Lung microvascular endothelial cell (primary cell): ENCODE data around the gene MAPK8. TPM values are rescaled to one million over a fixed set of nuclear protein-coding genes. Genes with fewer than 3 reads are reported as not detected.
A peak's percentile ranks its signal among the peaks of the same experiment; 100 is the strongest.

ENCODE experiments used
- DNase-seq, 2 donors: peaks; one replicate each; pipeline versions ENCODE4 v3.0.0 to v3.0.0-alpha.2; 2010; ENCODE audit warnings: low read depth in 2 of 2
- total RNA-seq: library from RNA; depleted of rRNA; stranded (reverse); fragments of >200 nt; gene quantifications from 2 replicates; pipeline ENCODE4 v1.2.1, GENCODE V29; 2014

The MAPK8 gene
- total RNA-seq, 1 donor from 2014 or later = 37.3 TPM

DNA sequence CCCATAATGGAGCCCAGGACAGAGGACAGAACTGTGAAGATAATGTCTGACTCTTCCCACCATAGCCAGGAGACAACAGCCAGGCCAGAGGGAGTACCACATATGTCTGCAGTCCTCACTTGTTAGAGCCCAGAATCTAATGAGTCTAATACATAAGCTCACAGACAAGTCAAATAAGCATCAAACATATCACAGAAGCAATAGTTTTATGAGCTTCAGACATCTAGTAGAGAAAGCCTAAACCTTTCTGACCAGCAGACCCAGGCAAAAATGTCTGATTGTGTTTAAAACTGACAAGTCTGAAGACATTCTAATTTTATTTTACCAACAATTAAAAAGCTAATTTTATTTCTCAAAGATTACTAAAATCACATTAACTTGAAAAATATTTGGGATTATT is 75.5 kb downstream of the MAPK8 start:
- DNase-seq = no peak

DNA sequence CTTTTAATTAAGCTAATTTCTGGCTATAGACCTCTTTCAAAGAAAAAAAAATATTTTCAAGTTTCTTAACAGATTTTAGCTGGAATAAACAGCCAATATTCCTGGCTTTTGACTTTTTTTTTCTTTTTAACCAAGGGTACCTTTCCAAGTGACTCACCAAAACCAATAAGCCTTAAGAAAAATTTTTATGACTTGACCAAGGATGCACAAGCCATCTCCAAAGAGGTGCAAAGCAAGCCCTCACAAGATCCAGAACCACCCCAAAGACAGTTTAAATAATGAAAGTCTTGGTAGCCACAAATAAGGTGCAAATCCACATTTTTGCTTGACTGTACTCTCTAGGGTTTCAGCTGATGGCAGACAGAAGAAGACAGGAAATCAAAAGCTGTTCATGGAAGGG is 76.5 kb downstream of the MAPK8 start:
- no peak for DNase-seq

DNA sequence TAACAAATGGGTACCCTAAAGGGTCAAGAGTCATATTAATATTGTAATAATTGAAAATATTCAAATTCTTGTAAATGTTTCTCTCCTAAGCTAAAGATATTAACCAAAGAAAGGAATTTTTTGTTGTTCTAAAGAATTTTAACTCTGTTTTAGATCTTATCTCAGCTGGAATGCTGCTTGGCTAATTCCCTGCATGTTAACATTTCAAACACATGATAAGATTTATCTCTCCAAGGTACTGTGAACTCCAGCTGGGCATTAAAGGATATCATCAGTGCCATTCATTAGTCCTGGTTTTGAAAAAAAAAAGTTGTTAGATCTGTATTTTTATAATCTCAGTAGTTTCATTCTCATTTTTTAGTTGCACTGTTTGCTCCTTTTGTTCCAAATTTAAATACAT is 76.9 kb downstream of the MAPK8 start:
- no peak for DNase-seq

DNA sequence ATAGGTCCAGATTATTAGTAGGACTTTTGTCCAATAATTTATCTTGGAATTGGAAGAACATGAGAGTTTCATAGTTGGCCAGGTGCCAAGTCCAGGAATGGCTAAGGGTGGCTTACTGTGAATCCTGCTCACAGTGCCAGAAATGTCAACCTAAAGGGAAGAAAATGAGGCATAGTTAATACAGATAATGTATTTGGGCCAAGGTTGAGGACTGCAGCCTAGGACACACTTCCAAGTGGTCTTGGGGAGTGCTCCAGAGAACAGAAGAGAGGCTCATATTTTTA is 78.2 kb downstream of the MAPK8 start:
- DNase-seq = no peak

DNA sequence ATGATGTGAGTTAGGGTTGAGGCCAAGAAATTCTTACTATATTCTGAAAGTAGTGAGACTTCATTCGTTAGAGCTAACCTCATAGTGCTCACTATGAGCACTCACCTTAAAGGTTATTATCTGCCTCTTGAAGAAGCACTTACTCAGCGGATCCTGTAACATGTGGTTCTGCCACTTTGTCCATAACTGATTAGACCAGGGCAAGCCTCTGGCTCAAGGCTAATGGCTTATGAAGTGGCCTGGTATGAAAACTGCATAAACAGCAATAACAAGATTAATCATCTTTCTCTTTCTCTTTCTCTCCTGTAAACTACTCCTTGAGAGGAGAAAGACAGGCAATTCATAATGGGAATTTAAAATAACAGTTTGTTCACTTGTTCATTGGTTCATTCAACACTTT is 82.8 kb downstream of the MAPK8 start:
- DNase-seq = no peak

DNA sequence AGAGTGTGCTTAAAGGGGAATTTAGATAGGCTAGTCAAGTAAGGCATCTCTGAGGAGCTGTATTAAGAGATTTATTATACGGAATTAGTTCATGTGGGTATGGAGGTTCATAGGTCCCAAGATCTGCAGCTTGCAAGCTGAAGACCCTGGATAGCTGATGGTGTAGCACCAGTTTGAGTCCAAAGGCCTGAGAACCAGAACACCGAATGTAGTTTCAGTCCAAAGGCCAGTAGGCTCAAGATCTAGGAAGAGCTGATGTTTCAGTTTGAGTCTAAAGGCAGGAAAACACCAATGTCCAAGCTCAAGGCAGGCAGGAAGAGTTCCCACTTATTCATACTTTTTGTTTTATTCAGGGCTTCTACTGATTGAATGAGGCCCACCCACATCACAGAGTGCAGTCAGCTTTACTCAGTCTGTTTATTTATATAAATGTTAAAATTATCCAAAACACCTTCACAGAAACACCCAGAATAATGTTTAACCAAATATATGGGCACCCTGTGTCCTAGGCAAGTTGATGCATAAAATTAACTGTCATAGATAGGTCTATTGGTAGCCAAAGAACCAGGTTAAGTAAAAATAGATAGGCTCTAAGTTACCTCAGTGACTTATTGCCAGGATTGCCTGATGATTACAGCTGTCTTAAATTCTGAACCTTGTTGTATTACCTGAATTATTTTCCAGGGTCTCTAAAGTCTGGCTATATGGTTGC is 83.5 kb downstream of the MAPK8 start:
- no peak for DNase-seq

DNA sequence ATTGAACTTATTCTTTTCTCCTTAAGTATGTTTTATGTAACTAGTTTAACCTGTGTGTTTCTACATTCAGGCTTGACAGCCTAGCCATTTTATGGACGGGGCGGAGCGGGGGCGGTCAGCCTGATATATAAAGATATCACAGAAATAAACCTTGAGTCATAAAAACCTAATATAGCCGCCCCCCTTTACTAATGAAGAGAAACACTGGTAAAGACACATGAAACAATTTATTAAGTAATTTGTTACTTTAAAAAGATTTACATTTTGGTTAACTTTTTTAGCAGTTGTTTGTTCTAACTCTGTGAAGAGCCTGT is 84.0 kb downstream of the MAPK8 start:
- no peak for DNase-seq

DNA sequence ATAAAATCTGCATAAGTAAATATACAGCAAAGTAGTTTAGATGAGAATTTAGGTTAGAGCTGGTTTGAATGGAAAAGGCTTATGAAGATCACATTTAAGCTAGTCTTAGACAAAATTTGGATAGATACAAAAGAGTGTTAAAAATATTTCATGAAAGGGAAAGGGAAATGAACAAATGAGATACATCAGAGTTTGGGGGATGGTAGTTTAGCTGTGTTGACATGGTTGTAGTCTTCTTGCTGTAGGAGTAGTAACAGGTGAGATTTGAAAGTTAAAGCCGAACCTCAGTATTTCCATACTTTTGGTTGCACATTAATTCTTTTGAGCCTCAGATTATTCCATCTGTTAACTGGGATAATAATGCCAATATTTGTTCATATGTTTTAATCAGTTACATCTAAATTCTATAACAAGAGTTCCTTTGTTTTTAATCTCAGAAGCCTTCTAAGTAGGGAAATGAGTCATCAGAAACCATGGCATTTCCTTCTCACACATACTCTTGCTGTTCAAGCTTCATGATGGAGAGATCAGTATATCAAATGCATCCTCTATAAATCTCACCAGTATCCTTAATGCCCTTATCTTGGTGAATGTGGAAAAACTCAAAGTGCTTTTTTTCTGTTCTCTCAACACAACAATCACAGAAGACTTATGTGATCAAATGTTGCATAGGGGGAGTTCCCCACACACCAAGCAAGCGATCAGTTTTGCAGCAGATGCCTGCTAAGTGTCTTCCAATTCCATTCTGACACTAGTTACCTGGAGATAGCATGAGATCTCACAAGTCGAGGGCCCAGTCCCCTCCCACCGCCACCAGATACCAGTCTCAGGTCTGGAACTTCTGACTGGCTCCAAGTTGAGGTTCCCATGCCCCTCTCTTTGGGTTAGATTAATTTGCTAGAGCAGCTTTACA is 84.7 kb downstream of the MAPK8 start:
- DNase-seq = peak in 1 of 2 donors; percentile 87

DNA sequence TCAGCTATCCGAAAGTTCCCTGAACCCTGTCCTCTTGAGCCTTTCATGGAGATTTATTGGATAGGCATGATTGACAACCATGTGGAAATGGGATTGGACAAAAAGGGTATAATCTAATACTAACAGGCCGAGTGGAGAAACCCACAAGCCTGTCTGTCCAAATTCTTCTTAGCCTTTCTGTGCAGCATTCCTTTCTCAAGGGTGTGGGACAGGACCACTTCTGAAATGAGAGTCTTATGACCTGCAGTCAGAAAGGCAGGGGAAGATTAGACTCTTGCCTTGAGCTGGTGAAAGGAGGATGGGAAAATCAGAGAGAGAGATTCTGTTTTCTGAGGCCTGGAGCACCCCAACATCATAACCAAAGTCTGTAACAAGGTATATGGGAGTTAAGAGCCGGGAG is 85.5 kb downstream of the MAPK8 start:
- no peak for DNase-seq

DNA sequence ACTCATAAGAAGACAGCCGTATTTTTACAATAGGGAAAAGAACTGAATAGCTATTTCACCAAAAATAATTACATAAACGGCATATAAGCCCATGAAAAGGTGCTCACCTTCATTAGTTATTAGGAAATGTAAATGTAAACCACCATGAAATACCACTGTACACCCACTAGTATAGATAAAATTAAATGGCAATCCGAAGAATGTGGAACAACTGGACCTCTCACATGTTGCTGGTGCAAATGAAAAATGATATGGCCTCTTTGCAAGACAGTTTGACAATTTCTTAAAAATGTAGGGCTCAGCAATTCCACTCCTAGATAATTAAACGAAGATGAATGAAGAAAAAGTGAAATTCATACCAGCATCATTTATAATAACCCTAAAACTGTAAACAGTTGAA is 91.8 kb downstream of the MAPK8 start:
- no peak for DNase-seq

DNA sequence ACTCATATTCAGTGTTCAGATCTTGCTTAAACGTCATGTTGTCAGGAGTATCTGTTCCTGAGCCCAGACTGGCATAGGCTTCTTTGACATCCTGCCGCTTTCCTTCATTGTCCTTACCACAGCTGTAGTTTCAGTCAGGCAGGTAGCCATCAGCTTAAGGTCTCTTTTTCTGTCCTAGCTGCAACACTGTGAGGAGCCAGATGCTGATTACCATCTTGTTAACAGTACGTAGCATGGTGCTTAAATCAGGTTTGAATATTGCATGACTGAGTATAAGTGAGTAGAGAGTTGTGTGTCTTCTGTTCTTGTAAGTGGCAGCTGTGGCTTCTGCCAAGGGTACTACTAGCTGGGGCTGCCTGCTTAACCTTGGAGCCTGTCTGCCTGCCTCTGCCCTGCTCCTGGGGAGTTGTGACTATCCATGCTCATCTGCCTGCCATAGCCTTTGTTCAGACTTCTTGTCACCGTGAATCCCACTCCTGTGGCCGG is 92.6 kb downstream of the MAPK8 start:
- peak in 1 of 2 donors; percentile 13 for DNase-seq

DNA sequence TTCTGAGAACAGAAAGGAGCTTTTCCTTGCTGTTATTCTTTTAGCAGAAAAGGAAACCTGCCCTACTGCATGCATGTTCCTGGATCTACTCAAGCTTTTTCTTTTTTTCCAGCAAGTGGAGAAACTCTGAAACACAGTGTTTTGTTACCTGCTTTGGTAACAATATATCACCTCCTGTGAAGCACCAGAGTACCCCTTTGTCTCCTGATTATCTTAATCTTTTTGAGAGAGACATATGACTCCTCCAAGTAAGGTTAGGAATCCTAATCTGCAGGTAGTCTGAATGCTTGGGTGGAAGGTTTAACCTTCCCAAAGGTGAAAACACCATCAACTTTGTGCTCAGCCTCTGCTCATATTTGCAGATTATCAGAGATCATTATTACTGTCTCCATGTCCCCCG is 93.1 kb downstream of the MAPK8 start:
- no peak for DNase-seq

DNA sequence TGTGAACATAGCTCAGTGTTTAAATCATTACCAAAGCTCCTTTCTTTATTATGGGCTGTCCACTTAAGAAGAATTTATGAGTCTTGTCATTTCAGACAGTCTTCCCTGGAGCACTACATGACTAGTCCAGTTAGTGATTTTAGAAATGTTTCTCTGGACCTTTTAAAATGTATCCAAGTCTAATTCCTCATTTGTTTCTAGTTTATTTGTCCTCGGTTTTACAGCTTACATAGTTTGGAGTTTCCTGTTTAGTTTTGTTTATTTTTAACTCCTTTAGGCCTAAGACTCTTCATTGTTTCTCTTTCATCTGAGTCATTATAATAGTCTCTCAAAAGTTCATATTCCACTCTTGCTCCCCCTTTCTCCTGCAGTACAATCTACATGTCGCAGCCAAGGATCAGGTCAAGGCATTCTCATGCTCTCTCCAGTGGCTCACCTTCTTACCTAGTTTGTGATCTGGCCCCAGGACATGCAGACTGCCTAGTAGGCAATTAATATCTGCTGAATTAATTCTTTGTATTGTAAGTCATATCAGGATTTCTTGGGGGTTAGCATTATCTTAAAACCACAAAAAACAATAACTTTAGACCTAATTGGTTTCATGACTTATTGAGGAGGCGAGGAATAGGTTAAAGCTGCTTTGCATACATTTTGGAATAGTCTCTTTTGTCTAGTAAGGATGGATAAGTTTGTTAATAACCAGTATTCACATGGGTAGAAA is 93.8 kb downstream of the MAPK8 start:
- peak in 1 of 2 donors; percentile 47 for DNase-seq

DNA sequence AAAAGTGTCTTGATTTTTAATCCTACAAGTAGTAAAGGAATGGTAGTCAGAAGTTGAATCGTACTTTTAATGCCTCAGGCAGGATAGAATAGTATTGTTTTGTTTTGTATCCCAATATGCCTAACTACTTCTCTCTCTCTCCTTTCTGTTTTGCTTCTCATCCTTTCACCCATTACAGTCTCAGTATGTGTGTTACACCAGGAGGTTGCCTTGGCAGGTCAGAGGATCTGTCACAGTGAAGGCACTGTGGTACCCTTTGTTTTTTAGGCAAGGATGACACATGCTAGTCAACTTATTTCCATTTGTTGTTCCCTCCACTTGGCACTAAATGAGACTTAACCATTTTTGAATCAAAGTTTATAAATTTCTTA is 94.4 kb downstream of the MAPK8 start:
- DNase-seq = no peak

DNA sequence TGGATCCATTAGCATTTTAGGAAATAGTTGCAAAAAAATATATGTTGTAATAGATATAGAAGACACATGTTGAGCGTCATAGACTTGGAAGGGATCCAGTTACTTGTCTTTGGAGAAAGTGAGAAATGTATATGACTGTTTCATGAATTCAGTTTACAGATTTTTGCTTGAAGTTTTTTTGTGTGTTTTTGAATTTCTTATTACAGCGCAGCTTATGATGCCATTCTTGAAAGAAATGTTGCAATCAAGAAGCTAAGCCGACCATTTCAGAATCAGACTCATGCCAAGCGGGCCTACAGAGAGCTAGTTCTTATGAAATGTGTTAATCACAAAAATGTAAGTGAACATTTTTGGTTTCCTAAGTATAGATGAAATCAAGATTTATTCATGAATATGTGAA is 98.2 kb downstream of the MAPK8 start:
- DNase-seq = no peak

DNA sequence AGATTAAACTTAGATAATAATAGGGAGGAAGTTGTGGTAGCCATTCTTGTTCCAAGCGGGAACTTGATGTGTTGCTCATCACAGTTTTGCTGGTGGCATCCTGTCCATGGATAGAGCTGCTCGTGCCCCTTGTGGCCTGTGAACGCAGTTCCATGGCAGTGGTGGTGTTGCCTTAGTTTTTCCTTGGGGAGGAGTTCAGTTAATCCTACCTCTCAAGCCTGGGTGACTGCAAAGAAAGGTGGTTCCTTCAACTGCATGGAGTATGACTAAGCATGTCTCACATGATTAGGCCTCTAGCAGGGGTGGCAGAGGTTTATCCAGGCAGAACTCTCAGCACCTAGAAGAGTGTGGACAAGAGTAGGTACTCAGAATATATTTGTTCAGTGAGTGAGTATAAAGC is 99.7 kb downstream of the MAPK8 start:
- peak in 1 of 2 donors; percentile 64 for DNase-seq

DNA sequence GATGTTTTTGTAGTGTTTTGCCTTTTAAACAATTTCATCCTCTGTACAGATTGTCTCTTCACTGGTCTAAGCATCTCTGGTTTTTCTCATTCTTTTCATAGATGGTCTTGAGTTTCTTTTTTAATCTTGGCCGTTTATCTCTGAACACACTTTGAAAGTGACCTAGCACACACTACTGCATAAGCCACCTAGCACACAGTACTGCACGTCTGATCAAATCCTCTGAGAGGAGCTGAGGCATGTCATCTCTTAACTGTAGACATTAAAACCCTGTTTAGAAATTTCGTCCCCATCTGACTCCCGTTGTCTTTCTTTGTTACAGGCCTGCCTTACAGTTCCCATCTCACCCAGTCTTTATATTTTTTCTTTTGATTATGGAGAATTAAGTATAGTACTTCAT is 100.2 kb downstream of the MAPK8 start:
- DNase-seq = no peak

DNA sequence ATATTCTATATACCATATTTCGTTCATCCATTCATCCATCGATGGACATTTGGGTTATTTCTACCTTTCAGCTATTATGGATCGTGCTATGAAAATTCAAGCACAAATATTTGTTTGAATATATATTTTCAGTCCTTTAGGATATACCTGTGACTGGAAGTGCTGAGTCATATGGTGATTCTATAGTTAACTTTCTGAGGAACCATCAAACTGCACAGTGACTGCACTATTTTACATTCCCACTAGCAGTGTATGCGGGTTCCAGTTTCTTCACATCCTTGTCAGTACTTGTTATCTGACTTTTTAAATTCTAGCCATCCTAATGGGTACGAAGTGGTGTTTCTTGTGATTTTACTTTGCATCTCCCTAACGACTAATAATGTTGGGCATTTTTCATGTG is 104.0 kb downstream of the MAPK8 start:
- no peak for DNase-seq

DNA sequence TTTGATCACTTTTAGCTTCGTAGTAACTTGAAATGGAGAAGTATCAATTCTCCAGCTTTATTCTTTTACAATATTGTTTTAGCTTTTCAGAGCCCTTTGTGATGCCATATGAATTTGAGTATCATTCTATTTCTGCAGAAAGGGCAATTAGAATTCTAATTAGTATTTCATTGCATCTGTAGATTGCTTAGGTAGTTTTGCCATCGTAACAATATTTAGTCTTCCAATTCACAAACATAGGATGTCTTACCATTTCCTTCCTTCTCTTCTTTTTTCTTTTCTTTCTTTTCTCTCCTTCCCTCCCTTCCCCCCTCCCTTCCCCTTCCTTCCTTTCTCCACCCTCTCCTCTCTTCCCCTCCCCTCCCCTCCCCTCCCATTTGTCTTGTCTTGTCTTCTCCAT is 105.0 kb downstream of the MAPK8 start:
- no peak for DNase-seq

DNA sequence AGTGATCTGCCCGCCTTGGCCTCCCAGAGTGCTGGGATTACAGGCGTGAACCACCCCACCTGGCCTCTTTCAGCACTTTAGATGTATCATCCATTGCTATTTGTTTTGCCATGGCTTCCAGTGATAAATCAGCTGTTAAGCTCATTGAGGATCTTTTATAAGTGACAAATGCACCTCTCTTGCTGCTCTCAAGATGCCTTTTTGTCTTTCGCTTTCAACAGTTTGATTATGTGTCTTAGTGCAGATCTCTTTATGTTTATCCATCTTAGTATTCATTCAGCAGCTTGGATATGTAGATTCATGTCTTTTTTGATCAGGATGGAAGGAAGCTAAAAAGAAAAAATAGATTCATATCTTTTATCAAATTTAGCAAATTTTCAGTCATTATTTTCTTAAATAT is 105.6 kb downstream of the MAPK8 start:
- no peak for DNase-seq

DNA sequence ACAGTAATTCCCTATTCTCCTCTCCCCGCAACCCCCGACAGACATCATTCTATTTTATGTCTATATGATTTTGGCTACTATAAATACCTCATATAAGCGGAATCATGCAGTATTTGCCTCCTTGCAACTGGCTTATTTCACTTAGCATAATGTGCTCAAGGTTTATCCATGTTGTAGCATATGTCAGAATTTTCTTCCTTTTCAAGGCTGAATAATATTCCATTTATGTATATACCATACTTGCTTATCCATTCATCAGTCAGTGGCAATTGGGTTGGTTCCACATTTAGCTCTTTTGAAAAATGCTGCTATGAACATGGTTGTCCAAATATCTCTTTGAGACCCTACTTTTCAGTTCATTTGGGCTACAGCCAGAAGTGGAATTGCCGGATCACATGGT is 106.5 kb downstream of the MAPK8 start:
- no peak for DNase-seq

DNA sequence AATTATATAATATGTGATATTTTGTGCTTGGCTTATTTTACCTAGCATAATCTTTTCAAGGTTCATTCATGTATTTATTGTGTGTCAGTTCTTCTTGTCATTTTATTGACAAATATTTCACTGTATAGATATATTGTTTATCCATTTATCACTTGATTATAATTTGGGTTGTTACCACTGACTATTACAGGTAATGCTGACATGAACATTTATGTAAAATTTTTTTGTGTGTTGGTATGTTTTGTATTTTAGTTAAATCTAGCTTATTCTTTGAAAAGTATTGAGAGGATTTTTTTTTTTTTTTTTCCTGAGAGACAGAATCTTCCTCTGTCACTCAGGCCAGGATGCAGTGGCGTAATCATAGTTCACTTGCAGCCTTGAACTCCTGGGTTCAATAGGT is 107.7 kb downstream of the MAPK8 start:
- no peak for DNase-seq

DNA sequence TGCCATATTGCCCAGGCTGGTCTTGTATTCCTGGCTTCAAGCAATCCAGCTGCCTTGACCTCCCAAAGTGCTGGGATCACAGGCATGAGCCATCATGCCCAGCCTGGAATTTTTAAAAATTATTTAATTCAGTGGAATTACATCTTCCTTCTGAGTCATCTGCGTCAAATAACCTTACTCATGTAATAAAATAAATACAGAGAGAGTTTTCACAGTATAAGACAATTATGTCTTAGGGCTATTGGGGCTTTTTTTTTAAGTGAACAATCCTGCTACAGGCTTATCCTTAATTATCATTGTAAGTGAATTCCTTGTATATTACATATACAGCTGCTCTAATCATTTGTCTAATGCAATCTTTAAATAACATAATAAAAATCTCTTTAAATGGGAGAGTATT is 108.3 kb downstream of the MAPK8 start:
- DNase-seq = peak in 1 of 2 donors; percentile 41
